GM19372 (cell line): ENCODE results near the gene TMEM91.

Experiments used
- ATAC-seq: cut with Tn5 transposase; IDR thresholded peaks from one replicate; pipeline ENCODE4 v1.9.1; 2021; ENCODE audit warnings: mild to moderate bottlenecking, low read depth, moderate library complexity; ENCODE audit not compliant: unreplicated experiment

Gene TMEM91

GRCh38 chr19:41409288-41409687, 33.0 kb downstream of the TMEM91 start:
- ATAC-seq, result no peak

GRCh38 chr19:41410336-41411054, 34.2 kb downstream of the TMEM91 start:
- ATAC-seq, result no peak

GRCh38 chr19:41411100-41411967, 35.0 kb downstream of the TMEM91 start:
- ATAC-seq, result no peak

DNA sequence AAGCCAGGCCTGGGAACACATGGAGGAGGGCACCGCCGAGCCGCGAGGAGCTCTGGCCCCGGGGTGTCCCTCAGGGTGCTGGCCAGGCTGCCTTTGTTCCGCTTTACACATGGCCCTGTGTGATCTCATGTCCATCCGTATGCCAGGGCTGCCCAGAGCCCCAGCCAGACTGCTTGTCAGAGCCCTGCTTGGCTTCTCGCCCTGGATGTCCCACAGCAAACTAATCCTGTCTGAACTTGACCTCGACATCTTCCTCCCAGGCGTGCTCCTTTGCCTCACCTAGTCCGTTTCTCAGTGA, 35.6 kb downstream of the TMEM91 start:
- ATAC-seq, result no peak

DNA sequence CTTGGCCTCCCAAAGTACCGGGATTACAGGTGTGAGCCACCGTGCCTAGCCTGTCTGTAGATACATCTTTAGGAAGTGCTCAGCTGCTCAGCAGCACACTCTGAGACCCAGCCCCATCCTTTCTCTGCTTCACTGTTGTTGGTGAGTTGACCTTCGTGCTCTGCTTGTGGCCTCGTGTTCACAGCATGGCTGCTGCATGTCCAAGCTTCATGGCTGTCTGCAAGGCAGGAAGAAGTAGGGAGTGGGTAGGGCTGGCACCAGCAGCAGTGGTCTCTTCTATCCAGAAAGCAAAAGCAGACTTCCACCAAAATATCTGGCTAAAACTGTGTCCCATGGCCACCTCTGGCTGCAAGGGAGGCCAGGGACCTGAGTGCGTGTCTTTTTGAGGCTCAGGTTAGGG, 36.6 kb downstream of the TMEM91 start:
- no peak for ATAC-seq

DNA sequence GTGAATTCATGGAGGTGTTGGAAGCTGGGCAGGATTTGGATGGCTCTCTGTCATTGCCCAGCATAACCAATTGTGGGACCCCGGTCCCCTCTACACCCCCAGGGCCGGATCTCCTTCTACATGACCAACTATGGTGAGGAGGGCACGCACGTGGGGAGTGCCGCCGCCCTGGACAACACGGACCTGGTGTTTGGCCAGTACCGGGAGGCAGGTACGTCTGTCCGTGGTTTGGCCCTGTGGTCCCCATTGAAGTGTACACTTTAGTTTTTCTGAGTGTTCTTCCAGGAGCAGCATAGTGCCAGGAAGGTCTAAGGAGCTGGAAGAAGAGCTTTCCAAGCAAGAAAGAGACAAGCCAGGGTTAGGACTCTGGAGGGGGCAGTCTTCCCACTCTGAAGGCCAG, 37.6 kb downstream of the TMEM91 start:
- no peak for ATAC-seq

DNA sequence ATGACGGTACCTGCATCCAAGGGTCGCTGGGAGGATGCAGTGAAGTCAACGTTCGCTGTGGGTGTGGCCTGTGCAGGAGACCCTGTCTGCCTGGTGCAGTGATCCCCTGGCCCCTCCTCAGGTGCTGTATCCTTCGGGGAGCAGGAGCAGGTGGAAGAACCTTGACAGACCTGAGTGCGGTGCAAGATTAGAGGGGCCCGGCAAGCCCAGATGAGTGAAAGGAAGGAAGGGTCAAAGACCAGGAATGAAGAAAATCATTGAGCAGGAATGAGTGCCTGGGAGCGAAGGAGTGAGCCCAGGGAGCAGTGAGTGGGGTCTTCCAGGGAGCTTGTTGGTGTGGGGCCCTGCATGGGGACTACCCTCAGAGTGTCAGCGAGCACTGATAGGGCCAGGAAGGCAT, 38.1 kb downstream of the TMEM91 start:
- ATAC-seq, result no peak

DNA sequence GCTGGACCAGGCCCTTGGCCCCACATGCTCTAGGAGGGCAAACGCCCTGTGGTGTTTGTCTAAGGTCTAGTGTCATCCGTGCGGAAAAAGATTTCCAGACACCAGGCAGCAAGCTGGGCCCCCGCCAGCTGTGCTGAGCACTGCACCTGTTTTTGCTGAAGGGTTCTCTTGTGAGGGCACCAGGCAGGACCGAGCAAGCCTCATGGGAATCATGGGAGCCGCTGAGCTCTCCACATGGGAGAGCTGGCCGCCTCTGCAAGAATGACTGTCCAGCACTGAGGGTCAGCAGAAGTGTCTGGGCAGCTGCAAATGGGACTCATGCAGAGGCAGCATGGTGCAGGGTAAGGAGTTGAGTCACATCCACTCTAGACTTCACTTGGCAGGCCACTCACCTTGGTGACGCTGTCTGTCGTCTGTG, 38.8 kb downstream of the TMEM91 start:
- ATAC-seq, result no peak

GRCh38 chr19:41416194-41416674, 39.9 kb downstream of the TMEM91 start:
- no peak for ATAC-seq

DNA sequence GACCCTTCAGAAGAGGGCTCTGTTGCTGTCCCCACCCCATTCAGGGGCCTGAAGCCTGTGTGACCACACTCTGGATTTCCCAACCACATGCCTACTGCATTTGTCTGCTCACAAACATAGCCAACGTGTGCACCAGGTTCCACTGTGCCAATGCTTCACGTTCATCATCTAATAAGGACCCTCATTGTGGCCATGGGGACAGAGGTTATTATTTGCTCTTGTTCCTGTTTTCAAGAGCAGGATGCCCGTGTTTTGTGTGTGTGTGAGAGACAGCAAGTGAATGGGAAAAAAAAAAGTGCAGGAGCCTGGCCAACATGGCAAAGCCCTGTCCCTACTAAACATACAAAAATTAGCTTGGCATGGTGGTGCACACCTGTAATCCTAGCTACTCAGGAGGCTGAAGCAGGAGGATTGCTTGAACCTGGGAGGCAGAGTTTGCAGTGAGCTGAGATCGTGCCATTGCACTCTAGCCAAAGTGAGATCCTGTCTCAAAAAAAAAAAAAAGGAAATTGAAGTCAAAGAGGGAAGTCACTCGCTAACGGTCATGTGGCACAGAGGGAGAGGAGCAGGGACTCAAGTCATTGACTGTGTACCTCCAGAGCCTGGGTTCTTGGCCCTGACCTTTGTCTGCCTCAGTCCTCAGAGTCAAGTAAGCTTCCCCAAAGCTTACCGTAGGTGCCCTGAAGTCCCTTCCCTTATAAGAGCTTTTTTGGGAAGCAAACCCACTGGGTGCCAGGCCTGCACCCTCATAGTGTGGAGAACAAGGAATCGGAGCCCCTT, 44.0 kb downstream of the TMEM91 start:
- no peak for ATAC-seq

DNA sequence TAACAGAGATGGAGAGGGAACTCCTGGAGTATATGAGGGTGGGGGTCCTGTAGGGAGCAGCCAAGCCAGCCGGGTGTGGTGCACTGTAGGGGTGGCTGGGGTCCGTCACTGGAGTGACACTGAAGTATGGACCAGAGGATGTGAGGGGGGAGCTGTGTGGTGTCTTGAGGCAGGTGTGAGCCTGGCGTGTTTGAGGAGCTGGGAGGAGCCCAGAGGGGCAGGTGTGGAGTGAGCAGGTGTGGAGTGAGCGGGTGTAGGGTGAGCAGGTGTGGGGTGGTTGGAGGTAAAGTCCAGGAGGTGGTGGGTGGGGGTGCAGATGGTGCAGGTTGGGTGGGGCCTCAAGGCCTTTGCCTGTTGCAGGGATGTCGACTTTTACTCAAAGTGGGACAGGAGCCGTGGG, 45.0 kb downstream of the TMEM91 start:
- ATAC-seq, result no peak

DNA sequence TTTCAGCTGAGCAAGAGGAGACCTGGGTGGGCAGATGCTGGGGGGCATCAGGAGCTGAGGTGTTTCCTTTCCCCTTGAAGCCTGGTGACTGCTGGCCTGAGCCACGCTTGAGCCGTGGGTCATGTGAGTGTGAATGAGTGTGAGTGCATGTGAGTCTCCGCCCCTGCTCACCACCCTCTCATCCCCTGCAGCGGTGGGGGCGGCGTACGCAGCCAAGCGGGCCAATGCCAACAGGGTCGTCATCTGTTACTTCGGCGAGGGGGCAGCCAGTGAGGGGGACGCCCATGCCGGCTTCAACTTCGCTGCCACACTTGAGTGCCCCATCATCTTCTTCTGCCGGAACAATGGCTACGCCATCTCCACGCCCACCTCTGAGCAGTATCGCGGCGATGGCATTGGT, 45.6 kb downstream of the TMEM91 start:
- no peak for ATAC-seq

- no peak for ATAC-seq
These were observed 46.1 kb downstream of the TMEM91 start for GRCh38 chr19:41422456-41422855.

GRCh38 chr19:41422955-41423354, 46.6 kb downstream of the TMEM91 start:
- ATAC-seq, result no peak

GRCh38 chr19:41424335-41425173, 48.2 kb downstream of the TMEM91 start:
- ATAC-seq, result no peak

DNA sequence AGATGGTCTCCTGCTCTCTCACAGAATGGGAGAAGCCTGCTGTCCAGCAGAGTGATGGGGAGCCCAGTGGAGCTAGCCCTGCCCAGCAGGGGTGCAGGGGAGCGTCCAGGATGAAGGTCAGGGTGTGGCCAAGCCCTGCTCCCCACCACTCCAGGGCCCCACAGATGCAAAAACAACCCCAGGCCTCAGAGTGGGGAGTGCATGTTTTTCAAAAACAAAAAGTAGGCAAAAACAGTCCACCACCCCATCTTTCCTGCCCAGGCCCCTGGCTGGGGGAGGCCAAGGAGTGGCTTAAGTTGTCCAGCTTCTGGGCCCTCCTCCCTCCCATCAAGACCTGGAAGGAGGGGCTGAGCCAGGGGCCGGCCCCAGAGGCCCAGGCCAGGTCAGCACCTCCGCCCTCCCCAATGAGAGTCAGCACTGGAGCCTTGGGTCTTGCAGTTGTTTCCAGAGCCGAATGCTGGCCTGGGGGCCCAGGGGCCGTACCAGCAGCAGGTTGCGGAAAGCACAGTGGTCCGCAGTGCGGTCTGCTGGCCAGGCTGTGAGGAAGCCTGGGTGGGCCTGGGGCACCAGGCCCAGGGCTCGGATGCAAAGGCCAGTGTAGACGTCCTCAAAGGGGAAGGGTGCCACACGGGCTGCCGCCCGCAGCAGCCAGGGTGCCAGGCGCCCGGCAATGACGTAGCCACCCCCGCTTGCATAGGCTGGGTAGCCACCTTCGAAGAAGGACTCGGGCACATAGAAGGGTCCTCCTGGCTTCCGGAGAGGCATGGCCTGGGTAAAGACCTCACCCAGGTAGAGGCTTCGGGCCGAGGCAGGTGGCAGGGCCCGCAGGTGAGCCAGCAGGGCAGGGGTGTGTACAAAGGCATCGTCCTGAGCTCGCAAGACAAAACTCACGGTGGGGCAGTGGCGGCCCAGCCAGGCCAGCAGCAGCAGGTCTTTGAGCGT, 49.1 kb downstream of the TMEM91 start:
- no peak for ATAC-seq

DNA sequence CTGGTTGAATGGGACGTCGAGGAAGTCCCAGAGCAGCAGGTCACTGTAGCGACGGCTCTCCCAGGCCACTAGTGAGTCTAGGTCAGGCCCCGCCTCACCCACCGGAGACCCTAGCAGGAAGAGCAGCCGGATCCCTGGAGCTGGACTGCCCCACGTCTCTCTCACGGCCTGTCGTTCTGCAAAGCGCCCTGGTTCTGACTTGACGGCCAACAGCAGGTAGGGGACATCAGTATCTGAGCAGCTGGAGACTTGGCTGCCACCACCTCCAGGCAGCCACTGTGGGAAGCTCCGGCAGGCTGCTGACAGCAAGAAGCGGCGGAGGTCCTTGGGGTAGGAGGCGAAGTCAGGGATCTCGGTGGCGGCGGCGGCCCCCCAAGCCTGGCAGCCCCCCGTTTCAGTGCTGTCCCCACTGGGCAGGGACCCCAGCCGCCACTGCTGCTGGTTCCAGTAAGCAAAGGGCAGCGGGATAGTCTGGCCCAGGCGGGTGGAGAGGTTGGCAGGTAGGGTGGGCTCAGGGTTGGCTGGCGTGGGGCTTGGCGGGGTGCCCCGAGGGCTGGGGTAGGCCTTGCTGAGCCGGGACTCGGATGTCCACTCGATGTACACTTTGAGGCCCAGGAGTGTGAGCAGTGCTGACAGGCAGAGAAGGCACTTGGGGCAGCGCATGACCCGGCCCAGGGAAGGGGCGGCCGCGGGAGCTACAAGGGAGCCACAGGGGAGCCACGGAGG, 49.9 kb downstream of the TMEM91 start:
- no peak for ATAC-seq

DNA sequence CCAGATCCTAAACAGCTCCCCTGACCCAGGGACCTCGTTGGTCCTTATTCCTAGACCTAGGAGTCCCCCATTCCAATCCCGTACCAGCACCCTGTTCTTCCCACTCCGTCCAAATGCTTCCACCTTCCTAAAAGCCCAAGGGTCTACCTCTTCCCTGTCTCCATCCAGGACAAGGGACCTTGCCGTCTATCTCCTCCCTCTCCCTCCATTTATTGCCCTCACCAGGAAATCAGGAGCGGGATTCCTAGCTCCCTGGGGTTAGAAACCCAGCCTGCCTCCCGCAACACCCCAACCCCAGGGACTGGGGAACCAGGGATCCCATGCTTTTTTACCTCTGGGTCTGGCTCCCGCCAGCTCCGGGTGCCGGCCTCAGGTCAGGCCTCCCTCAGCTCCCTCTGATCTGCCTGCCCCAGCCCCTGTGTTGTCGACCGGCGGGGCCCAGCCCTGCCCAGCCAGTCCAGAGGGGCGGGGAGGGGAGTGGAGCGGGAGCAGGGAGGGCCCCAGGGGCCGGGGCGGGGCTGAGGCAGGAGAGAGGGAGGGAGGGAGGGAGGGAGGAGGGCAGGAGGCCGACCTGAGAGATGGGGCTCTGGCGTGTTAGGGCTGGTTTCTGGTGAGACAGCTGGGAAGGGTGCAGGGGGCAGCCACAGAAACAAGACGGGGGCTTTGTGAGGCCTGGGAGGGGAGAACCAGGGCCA, 50.8 kb downstream of the TMEM91 start, which contains the start of gene B3GNT8:
TSS of gene B3GNT8 (minus strand) at position 423 of the 695 bp plus-strand sequence. CDS start 596 bp downstream, outside the sequence.
- ATAC-seq, result no peak
